DMS79 (cell line): ENCODE data around the gene KCNIP4.

Experiments
- DNase-seq: peaks from one replicate; lab custom pipeline; 2025; lab: John Stamatoyannopoulos, UW

The KCNIP4 gene

GRCh38 chr4:21848021-21848420 lies 100.6 kb downstream of the KCNIP4 start:
- no peak for DNase-seq

DNA sequence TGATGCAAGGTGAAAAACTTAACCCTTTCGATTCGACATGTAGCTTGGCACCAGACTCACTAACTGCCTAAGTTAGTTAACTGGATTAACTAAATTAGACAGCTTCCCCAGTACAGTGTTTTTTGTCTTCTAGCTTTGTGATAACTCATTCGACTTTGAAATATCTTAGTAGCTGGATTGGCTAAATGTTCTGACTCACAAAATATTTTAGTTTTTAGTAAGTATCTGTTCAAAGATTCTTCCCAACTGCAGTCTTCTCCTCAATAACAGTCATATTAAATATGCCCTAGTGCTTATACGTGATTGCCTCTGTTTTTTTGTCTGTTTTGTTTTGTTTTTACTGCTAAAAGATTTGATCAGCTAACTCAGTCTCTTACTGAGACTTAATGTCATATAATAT lies 102.9 kb downstream of the KCNIP4 start:
- DNase-seq = no peak

DNA sequence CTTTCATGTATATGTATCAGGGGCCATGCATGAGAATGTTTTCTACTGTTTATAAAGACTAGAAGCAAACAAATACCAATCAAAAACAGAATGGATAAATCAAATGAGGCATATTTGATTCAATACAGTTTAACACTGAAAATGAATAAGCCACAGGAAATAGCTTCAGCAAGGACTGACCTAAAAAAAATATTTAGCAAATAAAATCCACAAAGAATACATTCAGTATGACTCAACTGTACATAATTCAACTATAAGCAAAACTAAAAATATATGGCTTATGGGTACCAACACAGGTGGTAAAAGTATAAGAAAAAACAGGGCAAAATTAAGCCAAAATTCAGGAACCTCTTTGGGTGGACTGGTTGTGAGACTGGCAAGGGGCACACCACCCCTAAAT lies 112.9 kb downstream of the KCNIP4 start:
- no peak for DNase-seq

DNA sequence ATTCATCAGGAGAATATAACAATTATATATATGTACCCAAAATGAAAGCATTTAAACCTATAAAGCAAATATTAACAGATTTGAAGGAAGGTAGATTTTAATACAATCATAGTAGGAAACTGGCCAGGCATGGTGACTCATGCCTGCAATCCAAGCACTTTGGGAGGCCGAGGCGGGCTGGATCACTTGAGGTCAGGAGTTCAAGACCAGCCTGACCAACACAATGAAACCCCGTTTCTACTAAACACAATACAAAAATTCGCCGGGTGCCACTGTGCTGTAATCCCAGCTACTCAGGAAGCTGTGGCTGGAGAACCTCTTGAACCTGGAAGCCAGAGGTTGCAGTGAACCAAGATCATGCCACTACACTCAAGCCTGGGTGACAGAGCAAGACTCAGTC lies 118.3 kb downstream of the KCNIP4 start:
- no peak for DNase-seq

DNA sequence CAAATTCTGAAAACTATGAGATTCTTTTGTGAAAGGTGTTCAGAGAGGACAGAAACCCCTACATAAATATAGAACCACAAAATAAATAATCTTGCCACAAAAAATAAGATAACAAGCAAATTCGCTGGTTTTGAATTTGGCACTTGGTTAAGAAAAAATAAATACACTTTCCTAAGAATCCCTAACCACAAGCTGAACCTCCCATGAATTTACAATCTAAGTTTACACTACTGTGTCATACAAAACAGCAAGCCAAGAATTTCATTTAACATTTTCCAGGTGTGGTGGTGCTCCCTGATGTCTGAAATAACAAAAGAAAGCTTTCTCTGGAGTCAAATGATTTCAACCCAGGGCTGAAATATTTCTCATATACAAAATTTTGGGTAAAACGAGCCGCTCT lies 121.0 kb downstream of the KCNIP4 start:
- DNase-seq = no peak

DNA sequence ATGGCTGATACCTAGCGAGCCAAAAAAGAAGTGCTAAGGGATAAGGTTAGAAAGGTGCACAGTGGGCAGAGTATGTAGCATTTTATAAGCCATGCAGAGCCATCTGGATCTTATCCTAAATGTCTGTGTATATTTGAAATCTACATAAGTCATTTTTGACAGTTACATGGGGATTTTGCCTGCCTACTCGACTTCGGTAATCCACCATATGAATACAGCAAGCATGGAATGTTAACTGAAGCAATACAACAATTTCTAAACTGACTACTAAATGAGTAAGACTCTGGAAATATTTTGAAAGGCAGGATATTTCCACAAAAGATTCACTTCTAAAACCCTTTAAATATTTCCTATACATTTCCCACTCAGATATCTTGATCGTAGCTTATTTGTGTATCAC lies 122.5 kb downstream of the KCNIP4 start:
- no peak for DNase-seq

DNA sequence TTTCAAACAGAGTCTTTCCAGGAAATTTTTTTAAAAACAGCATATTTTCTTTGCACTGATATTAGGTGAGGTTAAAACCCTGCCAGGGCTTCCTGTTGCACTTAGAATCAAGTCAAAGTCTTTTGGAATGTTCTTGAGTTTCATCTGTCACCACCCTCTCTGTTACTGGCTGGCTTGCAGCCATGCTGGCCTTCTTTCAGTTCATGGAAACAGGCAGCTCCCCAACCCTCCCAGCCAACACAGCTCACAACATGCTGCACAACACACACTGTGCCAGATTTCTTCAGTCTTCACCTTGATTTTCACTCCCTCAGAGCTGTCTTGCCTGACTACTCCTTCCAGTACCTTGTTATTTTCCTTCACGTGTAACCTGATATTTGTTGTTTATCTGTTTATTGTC lies 129.5 kb downstream of the KCNIP4 start:
- no peak for DNase-seq

GRCh38 chr4:21815651-21816377 lies 132.8 kb downstream of the KCNIP4 start:
- no peak for DNase-seq

DNA sequence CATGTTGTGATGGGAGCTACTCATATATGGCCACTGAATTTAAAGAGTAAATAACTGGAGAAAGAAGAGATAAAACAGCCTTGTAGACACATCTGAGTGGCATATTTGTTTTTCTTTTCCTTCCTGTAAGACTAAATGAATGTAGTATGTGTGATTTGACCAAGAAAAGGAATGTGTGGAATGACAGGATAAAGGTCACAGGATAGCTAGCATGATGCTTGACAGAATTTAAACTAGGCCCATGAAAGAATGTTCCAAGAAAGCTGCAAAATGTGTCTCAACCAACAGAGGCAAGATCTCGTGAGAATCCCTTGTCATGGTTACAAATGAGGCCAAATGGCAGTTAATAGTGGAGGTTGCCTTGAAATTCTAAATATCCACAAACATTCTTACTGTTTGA lies 137.0 kb downstream of the KCNIP4 start:
- DNase-seq = no peak

DNA sequence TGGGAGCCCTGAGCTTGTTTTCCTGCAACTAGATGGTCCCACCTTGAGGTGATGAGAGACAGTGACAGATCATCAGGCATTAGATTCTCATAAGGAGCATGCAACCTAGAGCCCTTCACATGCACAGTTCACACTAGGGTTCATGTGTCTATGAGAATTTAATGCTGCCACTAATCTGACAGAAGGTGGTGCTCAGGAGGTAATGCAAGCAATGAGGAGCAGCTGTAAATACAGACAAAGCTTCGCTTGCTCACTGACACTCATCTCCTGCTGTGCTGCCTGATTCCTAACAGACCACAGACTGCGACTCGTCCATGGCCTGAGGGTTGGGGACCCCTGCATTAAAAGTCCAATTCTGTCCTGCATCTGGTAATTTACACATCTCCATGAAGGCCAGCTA lies 141.6 kb downstream of the KCNIP4 start:
- no peak for DNase-seq

GRCh38 chr4:21802406-21802805 lies 146.2 kb downstream of the KCNIP4 start:
- DNase-seq = no peak

- DNase-seq = no peak
Measured at GRCh38 chr4:21801661-21802385, 146.7 kb downstream of the KCNIP4 start.

GRCh38 chr4:21795091-21795490 lies 153.5 kb downstream of the KCNIP4 start:
- no peak for DNase-seq

DNA sequence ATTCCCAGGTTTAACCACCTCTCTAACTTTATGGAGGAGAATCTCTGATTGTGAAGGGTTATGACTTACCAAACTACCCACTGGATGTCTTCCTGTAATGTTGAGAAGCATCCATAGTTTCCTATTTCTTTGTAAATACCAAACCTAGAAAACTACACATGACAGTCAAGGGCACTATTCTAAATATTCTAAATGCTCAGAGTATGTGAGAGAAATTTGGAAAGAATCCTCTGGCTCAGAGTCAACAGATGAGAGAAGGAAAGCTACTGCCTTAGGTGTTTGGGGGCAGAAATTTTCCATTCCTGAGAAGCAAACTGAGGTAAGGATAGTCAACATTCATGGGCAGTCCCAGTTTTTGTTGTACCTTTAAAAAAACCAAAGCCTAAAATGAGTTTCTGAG lies 155.8 kb downstream of the KCNIP4 start:
- no peak for DNase-seq

DNA sequence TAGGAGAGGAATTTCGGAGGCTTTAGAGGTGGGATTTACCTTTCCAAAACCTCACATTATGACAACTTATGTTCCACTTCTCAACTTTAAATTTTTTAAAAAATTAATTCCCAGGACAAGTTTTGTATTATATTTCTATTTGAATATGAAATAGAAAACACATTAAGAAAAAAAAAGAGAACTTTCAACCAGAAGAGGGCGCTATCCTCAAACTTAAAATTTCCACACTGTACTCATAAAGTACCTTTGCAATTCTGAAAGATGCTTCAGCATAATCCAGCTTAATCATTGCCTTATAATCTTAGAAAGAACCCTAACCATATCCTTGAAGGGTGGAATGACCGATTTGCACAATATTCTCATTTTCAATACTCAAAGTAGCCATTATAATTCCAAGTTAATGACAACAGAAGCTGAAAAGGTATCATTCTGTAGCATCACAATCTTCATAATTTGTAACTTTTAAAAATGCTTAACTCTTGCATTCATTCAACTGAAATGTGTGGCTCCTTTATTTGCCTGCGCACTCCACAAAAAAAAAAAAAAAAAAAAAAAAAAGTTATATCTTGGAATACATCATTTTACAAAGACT lies 158.0 kb downstream of the KCNIP4 start:
- DNase-seq = no peak

DNA sequence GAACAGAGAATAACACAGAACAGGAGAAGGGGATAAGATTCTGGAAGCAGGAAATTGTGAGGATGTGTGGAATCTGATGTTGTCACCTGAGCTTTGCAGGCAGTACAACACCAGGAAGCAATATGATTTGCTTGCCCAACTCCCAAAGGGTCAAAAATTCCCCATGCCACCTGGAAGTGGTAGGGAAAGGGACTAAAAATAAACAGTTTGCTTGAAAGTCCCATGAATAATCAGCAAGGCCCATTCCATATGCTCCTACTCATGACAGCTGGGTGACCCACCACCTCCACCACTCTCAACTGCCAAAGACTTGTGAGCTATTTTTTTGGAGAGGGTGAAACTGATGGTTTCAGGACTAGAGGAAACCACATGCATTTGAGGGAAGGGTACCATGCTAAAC lies 168.4 kb downstream of the KCNIP4 start:
- no peak for DNase-seq

DNA sequence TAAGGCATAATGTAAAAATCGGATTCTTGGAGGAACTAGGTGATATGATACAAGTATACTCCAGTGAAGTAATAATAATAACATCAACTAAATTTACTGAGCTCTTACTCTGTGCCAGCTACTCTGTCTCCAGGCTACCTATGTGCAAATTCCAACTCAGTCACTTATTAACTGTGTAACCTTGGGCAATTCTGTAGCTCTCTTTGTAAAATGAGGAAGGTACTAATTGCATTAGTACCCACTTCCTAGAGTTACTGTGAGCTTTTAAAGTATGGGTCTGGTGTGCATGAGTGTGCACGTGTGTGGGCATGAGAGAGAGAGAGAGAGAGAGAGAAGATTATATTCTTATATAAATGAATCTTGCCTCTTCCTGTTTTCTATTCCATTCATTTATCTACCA lies 169.9 kb downstream of the KCNIP4 start:
- no peak for DNase-seq

- DNase-seq = no peak
Measured at GRCh38 chr4:21775703-21776102, 172.9 kb downstream of the KCNIP4 start.

DNA sequence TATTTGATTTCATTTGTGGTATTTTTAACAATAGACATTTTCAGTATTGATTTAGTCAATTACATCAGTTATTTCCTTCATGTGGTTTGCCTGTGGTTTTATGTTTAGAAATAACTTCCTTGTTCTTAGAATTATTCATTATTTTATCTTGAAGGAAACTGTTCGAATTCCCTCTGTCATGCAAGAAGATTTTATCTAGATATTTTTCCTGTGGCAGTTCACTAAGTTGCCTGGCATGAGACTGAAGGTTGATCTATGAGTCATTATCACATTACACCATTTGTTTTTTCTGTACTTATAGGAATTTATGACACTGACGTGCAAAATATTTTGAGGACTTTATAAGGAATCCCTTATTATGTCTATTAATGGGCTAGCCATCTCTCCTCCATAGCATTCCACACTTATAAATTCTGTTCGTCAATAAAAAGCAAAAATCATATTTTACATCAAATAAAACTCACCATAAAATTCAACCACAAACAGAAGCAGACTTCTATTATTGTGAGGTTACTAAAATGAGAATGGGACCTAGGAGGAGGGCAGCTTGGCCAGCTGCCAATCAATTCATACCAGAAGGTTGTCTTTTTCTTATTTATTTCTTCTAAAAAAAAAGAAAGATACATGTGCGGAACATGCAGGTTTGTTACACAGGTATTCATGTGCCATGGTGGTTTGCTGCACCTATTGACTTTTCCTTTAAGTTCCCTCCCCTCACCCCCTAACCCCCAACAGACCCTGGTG lies 179.0 kb downstream of the KCNIP4 start:
- DNase-seq = no peak

- DNase-seq = no peak
Measured at GRCh38 chr4:21768349-21769310, 179.9 kb downstream of the KCNIP4 start.

DNA sequence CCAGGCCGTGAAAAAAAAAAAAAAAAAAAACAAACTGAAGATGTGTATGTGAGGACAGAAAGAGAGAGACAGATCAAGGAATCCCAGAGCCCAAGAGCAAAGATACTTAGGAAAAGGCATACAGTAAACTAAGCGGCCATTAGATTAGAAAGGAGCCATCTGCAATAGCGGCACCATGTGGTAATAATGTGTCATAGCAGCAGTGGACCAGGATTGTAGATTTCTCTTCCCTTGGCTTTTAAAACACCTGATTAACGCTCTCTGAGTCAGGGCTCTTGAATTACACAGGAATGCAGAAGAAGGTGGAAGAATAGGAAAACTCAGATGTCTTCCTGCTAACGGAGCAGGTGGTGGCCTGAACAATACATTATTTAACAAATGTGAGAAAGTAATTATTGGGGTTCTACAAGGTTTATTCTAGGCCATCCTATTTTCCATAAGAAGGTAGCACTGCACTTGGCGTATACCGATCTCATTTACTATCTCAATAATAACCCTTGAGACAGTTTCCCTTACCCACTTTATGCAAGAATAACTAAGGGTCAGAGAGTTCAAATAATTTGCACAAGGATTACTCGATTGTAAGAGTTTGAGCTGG lies 182.7 kb downstream of the KCNIP4 start:
- DNase-seq = no peak
